ENCODE data around the gene PCDHA1.
"Not testable (repeated sequence)": the region's sequence is repeated elsewhere in the genome, so short reads cannot be mapped to it uniquely, and the experiment has no call there.

The PCDHA1 gene

GRCh38 chr5:140849831-140850634 is 64.1 kb downstream of the PCDHA1 start:
- not testable (repeated sequence) for DNase-seq

GRCh38 chr5:140855772-140856674 is 70.1 kb downstream of the PCDHA1 start, which contains the start of gene PCDHA10:
Gene PCDHA10 (plus strand): TSS chr5:140855897. CDS start chr5:140856049, 152 bp downstream.
- DNase-seq, result peak; percentile 3

GRCh38 chr5:140857177-140857986 is 71.4 kb downstream of the PCDHA1 start:
- no peak for DNase-seq

- no peak for DNase-seq
Measured at GRCh38 chr5:140857987-140858240, 72.0 kb downstream of the PCDHA1 start.

GRCh38 chr5:140862441-140863295 is 76.7 kb downstream of the PCDHA1 start:
- no peak for DNase-seq

- no peak for DNase-seq
Measured at GRCh38 chr5:140868721-140869554, 83.0 kb downstream of the PCDHA1 start, which contains the start of gene PCDHA11. Gene PCDHA11 (plus strand): TSS chr5:140868957. CDS start chr5:140869104, 147 bp downstream.

GRCh38 chr5:140869555-140869886 is 83.6 kb downstream of the PCDHA1 start:
- DNase-seq, result no peak

- DNase-seq, result no peak
Measured at GRCh38 chr5:140870221-140871201, 84.6 kb downstream of the PCDHA1 start.

GRCh38 chr5:140875085-140876065 is 89.4 kb downstream of the PCDHA1 start, which contains the start of gene PCDHA12:
Gene PCDHA12 (plus strand): TSS chr5:140875308. CDS start chr5:140875473, 165 bp downstream.
- no peak for DNase-seq

GRCh38 chr5:140876541-140877261 is 90.8 kb downstream of the PCDHA1 start:
- not testable (repeated sequence) for DNase-seq

GRCh38 chr5:140877262-140877581 is 91.3 kb downstream of the PCDHA1 start:
- no peak for DNase-seq

- DNase-seq, result no peak
Measured at GRCh38 chr5:140881889-140882590, 96.1 kb downstream of the PCDHA1 start, which contains the start of gene PCDHA13. Gene PCDHA13 (plus strand): TSS chr5:140882124. CDS start chr5:140882269, 145 bp downstream.

- DNase-seq, result no peak
Measured at GRCh38 chr5:140882591-140882899, 96.6 kb downstream of the PCDHA1 start.

GRCh38 chr5:140883373-140883772 is 97.4 kb downstream of the PCDHA1 start:
- no peak for DNase-seq

GRCh38 chr5:140883927-140884697 is 98.2 kb downstream of the PCDHA1 start:
- DNase-seq, result no peak

- no peak for DNase-seq
Measured at GRCh38 chr5:140916325-140916724, 130.4 kb downstream of the PCDHA1 start.
